GM19372 (cell line): ENCODE data around the gene STPG4.
"Not testable (repeated sequence)": the region's sequence is repeated elsewhere in the genome, so short reads cannot be mapped to it uniquely, and the experiment has no call there.

Experiments
- ATAC-seq: cut with Tn5 transposase; IDR thresholded peaks from one replicate; pipeline ENCODE4 v1.9.1; 2021; ENCODE audit warnings: mild to moderate bottlenecking, low read depth, moderate library complexity; ENCODE audit not compliant: unreplicated experiment

Gene STPG4

GRCh38 chr2:47129191-47129706, 25.9 kb downstream of the STPG4 start:
- no peak for ATAC-seq

- no peak for ATAC-seq
Measured at GRCh38 chr2:47128705-47129104, 26.4 kb downstream of the STPG4 start.

GRCh38 chr2:47127862-47128543, 27.1 kb downstream of the STPG4 start:
- no peak for ATAC-seq

GRCh38 chr2:47126783-47127182, 28.3 kb downstream of the STPG4 start:
- no peak for ATAC-seq

- not testable (repeated sequence) for ATAC-seq
Measured at GRCh38 chr2:47124740-47125139, 30.4 kb downstream of the STPG4 start.

GRCh38 chr2:47120424-47120823, 34.7 kb downstream of the STPG4 start:
- not testable (repeated sequence) for ATAC-seq

GRCh38 chr2:47119001-47119400, 36.1 kb downstream of the STPG4 start:
- no peak for ATAC-seq

GRCh38 chr2:47118581-47118980, 36.5 kb downstream of the STPG4 start:
- no peak for ATAC-seq

GRCh38 chr2:47112665-47113435, 42.3 kb downstream of the STPG4 start:
- ATAC-seq, result no peak

- ATAC-seq, result no peak
Measured at GRCh38 chr2:47109680-47110079, 45.4 kb downstream of the STPG4 start.

- ATAC-seq, result no peak
Measured at GRCh38 chr2:47109007-47109375, 46.1 kb downstream of the STPG4 start.

- not testable (repeated sequence) for ATAC-seq
Measured at GRCh38 chr2:47108267-47109006, 46.7 kb downstream of the STPG4 start.

- not testable (repeated sequence) for ATAC-seq
Measured at GRCh38 chr2:47107201-47107600, 47.9 kb downstream of the STPG4 start.

GRCh38 chr2:47106231-47106630, 48.9 kb downstream of the STPG4 start:
- ATAC-seq, result not testable (repeated sequence)

- ATAC-seq, result not testable (repeated sequence)
Measured at GRCh38 chr2:47099712-47100111, 55.4 kb downstream of the STPG4 start.

- ATAC-seq, result no peak
Measured at GRCh38 chr2:47098953-47099352, 56.2 kb downstream of the STPG4 start.

GRCh38 chr2:47097563-47097962, 57.5 kb downstream of the STPG4 start:
- no peak for ATAC-seq

GRCh38 chr2:47096451-47096850, 58.7 kb downstream of the STPG4 start:
- no peak for ATAC-seq

- no peak for ATAC-seq
Measured at GRCh38 chr2:47095349-47096020, 59.6 kb downstream of the STPG4 start.

- no peak for ATAC-seq
Measured at GRCh38 chr2:47094511-47095142, 60.5 kb downstream of the STPG4 start.
